Stimulated activated CD8-positive, alpha-beta memory T cell treated with anti-CD3 and anti-CD28 coated beads, Interleukin-2, amount 100 ng/mL, for 1 hour (primary cell): Measurements from ENCODE around the gene DHRS9.
"Not testable (repeated sequence)": the region's sequence is repeated elsewhere in the genome, so short reads cannot be mapped to it uniquely, and the experiment has no call there.

ENCODE experiments used
- DNase-seq, 2 donors: peaks; one replicate each; pipeline ENCODE4 v3.0.0-alpha.2; 2020; ENCODE audit warnings: low read depth in 2 of 2

The DHRS9 gene

GRCh38 chr2:169136428-169136827 lies 67.1 kb downstream of the DHRS9 start:
- not testable (repeated sequence) for DNase-seq

DNA sequence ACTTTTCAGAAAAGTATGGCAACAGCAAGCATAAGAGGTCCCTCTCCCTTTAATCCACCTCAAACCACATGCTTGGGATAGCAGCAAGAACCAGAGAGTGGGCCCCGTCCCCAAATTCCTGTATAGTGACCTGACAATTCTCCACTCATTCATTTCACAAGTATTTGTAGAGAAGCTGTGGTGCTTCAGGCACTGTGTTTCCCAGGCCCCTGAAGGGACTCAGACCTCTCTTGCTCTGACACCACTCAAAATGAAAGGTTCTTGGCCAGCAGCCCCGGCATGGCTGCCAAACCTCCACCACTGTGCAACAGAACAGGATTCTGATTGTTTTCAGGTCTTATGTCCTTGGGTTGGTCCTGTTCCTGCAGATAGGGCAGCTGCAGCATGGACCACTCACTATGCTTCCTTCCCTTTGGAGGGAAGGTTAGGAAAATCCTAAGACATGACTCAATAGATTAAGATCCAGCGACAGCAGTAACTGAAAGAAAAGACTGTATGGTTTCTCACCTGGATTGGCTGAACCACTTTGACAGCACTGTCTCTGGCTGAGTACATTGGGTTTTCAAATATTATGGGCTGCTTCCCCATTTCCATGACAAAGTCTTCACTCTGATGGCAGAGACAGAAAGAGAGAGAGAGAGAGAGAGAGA lies 67.6 kb downstream of the DHRS9 start:
- DNase-seq: no peak

GRCh38 chr2:169137924-169138323 lies 68.6 kb downstream of the DHRS9 start:
- DNase-seq: no peak

- DNase-seq: no peak
Observed at GRCh38 chr2:169139145-169139544, 69.8 kb downstream of the DHRS9 start.

- DNase-seq: no peak
Observed at GRCh38 chr2:169139993-169140767, 70.8 kb downstream of the DHRS9 start.

GRCh38 chr2:169141713-169142352 lies 72.5 kb downstream of the DHRS9 start:
- peak; percentile 13 to 18 for DNase-seq

DNA sequence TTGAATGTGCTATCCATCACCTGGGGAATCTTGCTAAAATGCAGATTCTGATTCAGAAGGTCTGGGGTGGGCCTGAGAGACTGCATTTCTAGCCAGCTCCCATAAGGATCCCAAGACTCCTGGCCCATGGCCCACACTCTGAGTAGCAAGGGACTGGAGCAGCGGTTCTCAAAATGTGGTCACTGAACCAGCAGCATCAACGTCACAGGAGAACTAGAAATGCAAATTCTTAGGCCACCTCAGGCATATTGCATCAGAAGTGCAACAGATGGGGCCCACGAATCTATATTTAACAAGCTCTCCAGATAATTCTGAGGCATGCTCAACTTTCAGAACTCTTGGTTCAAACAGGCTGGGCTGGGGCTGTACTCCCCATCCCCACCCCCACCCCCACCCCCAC lies 74.6 kb downstream of the DHRS9 start:
- DNase-seq: no peak
